Skeletal muscle cell (primary cell): ENCODE measurements around the gene RPL18.
"Not testable (repeated sequence)": the region's sequence is repeated elsewhere in the genome, so short reads cannot be mapped to it uniquely, and the experiment has no call there.

Experiments
- DNase-seq: peaks from one replicate; pipeline ENCODE4 v3.0.0-alpha.2; 2010; ENCODE audit warnings: low read depth
- H3K4me3 ChIP-seq: 2 replicates; pipeline ENCODE4 v1.5.1; 2011; ENCODE audit warnings: low read depth, mild to moderate bottlenecking, control low read depth, low read length, moderate library complexity

RPL18 gene

DNA sequence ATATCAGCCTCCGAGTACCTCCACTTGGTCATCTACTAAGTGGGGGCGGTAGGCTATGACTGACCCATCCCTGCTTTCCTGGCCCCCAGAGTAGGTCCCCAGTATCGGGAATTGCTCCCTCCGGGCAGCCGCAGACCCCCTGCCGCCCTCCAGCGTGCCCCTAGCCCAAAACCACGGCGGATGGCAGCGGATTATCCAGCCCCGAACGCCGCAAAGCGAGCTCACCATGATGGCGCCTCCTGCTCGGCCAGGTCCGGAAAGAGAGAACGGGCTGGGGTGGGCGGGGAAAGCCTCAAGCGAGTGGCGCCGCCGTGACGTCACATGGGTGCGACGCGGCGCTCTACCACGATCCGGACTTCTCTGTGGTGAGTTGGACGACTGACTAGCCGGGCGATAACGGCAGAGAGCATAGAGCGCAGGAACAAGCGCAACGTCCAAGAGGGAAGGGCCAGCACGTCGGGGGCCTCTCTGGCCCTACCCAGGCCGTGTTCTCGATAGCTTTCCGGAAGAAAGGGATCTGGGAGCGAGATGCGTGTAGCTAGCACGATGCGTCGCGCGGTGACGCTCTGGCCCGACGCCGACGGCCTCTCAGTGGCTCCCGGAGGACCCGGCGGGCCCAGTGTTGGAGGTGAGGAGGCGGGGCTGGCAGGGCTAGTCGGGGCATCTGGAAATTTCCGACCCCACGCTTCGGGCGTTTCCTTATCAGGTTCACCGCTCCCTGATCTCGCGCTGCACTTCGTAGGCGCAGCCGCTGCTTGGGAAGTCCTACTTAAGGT, at the start of gene RPL18, which contains the start of gene SPHK2:
RPL18 (minus strand) TSS at position 263 of the 776 bp plus-strand sequence; CDS start at position 228, 35 bp downstream.
SPHK2 (plus strand) TSS at position 591 of the 776 bp plus-strand sequence. CDS start 1,009 bp downstream, outside the sequence.
- H3K4me3 ChIP-seq = peak within 1 kb of the TSS; percentile 100
- DNase-seq = peak; percentile 100

DNA sequence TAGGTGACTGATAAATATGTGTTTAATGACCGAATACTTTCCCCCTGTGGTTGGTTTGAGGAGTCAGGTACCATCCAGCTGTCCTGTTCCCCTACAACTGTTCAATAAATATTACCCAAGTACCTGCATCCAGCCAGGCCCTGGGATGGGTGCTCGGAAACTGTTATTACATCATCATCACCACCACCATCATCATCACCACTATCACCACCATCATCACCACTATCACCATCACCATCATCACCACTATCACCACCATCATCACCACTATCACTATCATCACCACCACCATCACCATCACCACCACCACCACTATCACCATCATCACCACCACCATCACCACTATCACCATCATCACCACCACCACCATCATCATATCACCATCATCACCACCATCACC, 49.8 kb upstream of the RPL18 start:
- H3K4me3 ChIP-seq = no peak overlapping the region
- DNase-seq = no peak

DNA sequence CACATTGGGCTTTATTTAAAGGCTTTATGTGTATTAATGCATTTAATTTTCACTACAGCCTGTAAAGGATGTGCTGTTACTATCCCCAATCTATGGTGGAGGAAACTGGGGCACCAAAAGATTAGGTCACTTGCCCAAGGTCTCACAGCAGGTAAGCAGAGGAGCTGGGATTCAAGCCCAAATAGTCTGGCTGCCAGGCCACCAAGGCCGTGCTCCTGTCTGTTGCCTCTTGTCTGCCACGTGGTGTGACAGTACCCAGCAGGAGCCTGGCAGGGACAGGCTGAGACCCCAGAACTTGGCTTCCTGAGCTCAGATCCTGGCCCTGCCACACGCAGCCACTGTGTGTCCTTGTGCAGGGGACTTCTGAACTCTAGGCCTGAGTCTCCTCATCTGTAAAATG, 49.4 kb upstream of the RPL18 start:
- no peak for DNase-seq

DNA sequence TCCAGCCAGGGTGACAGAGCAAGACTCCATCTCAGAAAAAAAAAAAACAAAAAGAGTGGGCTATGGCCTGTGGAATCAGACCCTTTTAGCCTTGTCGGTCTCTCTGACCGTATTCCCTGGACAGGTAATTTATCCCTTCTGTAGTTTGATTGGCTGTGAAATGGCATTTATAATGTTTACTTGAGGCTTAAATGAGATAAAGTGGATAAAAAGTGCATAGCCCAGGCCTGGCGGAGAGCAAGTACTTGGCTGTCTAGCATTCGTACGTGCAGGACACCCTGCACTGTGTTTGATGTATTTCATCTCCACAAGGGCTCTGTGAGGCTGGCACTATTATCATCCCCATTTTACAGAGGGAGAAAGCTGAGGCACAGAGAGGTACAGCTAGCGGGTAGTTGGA, 46.8 kb upstream of the RPL18 start:
- DNase-seq = no peak

More for the DNA sequence above, 49.4 kb upstream of the RPL18 start:
- H3K4me3 ChIP-seq = no peak overlapping the region

DNA sequence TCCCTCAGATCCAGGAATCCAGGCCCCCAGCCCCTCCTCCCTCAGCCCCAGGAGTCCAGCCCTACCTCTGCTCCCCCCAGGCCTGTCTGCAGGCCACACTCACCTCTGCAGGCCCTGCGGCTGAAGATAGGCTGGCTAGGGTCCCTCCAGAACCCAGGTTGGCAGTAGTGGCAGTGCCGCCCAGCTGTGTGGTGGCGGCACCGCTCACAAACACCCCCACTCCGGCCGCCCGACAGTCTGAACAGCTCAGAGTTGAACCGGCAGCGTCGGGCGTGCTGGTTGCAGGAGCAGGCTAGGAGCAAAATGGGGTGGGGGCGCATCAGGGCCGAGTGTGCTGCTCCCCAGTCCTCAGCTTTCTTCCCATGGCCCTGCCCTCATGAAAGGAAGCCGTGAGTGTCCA, 45.5 kb upstream of the RPL18 start:
- no peak overlapping the region for H3K4me3 ChIP-seq
- DNase-seq = no peak

More for the DNA sequence above, 46.8 kb upstream of the RPL18 start:
- no peak overlapping the region for H3K4me3 ChIP-seq

DNA sequence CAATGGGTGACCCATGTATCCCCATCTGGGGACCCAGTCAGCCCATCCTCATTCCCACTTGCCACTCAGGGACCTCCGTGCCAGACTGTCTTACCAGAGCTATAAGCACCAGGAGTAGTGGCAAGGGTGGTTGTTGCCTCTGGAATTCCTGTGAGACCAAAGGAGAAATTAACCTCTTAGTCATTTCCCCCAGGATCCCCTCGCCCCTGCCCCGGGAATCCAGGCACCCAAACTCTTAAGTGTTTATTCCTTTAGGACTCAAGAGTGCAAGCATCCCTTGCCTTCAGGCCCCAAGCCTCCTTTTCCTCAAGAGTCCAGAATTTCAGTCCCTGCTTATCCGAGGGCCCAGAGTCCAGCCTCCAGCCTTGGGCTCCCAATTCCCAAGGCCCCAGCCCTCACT, 44.7 kb upstream of the RPL18 start:
- no peak for DNase-seq
- no peak overlapping the region for H3K4me3 ChIP-seq

DNA sequence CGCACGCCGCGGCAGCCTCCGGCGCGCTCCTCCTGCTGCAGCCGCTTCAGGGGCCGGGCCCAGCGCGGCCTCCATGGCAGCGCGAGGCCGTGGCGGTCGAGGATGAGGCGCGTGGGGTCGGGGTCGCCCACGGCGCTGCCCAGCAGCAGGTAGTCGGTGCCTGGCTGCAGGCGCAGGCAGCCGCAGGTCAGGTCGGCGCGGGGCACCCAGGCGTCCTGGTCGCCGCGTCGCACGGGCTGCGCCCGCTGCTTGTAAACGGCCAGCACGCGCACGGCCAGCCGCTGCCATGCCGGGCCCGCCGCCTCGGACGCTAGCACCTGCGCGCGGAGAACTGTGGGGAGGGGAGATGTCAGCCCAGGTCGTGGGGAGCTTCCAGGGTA, 42.7 kb upstream of the RPL18 start:
- no peak for DNase-seq
- no peak overlapping the region for H3K4me3 ChIP-seq

DNA sequence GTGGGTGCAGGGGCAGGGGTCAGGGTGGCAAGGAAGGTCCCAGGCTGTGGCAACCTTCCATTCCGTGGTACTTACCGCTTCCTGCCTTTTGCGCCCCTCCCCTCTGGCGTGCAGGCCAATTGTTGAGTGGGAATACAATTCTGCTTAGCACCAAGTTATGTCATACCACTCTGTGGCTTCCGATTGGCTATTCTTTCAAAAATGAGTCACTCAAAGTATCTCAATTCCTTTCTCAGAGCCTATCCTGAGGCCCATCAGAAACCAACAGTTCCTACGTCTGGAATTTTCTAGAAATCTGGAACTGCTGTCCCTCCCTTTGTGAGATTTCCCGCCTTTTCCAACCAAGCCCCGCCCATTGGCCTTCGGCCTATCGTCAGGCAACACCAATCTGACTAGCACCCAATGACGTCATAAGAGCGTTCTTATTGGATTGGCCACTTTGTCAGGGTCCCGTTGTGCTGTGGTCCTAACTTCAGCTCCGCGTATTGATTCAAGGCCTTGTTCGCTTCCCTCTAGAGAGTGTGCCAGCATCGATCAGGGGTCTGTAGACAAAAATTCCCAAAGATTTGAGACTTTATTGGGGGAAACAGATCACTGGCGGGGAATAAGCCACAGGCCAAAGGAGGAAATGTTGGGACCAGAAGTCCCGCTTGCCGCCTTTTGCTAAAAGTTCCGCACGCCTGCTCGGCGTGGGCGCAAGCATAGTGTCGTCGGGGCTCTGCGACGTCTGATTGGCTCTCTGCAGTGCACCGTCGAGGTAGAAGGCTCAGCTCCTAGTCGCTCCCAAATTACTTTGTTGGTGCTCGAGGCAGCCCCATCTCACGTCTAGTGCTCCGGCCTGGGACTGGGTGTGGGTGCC, 42.1 kb upstream of the RPL18 start:
- no peak overlapping the region for H3K4me3 ChIP-seq
- no peak for DNase-seq

DNA sequence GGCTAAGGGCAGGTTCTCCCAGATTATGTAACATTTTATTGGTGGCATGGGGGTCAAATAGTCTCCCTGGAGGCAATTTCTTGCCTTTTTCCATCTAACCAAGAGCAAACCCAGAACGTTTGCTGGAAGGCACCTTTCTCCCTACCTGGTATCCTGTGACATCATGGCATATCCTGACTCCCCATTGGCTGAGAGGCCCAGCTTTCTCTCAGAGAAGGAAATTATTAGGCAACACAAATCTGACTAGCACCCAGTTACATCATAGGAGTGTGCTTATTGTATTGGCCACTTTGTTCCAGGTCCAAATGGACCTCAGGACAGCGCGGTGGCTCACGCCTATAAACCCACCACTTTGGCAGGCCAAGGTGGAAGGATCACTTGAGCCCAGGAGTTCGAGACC, 40.8 kb upstream of the RPL18 start:
- DNase-seq = no peak
- H3K4me3 ChIP-seq = no peak overlapping the region

DNA sequence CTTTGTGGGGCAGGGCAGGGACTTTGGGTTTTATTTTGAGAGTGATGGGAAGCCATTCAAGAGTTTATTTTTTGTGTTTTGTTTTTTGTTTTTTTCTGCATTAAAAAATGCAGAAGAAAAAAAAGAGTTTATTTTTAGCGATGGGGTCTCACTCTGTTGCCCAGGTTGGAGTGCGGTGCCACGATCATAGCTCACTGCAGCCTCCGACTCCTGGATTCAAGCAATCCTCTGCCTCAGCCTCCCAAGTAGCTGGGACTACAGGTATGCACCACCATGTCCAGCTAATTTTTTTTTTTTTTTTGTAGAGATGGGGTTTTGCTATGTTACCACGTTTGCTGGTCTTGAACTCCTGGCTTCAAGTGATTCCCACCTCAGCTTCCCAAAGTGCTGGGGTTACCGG, 39.5 kb upstream of the RPL18 start:
- no peak overlapping the region for H3K4me3 ChIP-seq
- DNase-seq = no peak

DNA sequence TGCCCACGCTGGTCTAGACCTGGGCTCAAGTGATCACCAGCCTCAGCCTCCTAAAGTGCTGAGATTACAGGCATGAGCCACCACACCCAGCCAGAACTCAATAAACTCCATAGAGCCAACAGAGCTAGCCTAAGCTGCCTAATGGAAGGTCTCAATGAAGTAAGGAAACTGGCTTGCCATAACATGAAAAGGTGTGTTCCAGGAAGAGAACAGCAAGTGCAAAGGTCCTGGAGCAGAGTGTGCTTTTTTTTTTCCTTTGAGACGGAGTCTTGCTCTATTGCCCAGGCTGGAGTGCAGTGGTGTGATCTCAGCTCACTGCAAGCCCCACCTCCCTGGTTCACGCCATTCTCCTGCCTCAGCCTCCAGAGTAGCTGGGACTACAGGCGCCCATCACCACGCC, 38.9 kb upstream of the RPL18 start:
- H3K4me3 ChIP-seq, DNase-seq: not testable (repeated sequence)

DNA sequence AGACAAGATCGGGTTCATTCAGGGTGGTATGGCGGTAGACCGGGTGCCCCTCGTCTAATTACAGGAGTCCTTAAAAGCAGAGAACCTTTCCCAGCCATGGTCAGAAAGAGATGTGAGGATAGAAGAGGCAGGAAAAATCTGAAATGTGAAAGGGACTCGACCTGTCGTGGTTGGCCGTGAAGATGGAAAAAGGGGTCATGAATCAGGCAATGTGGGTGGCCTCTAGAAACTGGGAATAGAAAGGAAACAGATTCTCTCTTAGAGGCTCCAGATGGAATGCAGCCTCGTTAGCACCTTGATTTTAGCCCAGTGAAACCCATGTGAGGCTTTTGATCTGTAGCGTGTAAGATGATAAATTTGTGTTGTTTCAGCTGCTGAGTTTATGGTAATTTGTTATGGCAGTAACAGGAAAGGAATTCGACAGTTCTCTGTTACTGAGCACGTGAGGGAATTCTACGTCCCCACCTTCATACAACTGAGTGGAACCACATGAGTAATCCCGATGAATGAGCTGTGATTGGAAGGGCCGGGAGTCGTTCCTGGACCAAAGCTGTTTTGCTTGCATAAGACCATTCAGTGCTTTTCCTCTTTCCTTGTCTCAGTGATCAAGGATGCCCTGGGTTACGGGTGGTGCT, 38.0 kb upstream of the RPL18 start:
- no peak for DNase-seq
- no peak overlapping the region for H3K4me3 ChIP-seq

DNA sequence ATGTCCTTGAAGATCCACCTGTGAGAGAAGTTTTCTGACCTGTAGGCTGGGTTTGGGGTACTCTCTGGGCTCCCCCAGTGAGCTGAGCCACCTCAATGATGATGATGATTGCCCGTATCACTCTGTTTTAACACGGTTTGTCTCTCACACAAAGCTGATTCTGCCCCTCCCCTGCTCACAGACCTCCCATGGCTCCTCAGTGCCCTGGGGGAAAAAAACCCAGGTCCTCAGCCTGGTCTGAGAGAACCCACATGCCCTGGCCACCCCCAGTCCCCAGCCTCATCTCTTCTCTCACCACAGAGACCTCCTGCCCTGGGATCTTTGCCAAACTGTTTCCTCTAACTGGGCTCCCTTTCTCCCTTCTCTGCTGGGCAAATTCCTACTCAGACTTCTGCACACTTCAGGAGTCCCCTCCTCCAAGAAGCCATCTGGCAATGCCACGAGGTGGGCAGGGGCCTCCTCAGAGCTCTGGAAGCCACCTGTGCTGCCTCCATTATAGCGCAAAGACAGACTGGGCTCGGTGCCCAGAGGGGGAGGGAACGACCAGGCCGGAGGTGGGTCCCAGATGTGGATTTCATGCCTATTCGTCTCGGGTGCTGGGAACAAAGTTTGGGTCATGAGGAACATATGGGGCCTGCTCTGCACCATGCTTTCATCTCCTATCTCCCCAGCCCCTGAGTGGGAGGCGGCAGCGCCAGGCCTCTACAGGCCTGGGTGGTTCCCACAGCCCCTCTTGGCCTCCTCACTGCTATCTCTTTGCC, 35.5 kb upstream of the RPL18 start:
- DNase-seq = no peak
- H3K4me3 ChIP-seq = no peak overlapping the region

DNA sequence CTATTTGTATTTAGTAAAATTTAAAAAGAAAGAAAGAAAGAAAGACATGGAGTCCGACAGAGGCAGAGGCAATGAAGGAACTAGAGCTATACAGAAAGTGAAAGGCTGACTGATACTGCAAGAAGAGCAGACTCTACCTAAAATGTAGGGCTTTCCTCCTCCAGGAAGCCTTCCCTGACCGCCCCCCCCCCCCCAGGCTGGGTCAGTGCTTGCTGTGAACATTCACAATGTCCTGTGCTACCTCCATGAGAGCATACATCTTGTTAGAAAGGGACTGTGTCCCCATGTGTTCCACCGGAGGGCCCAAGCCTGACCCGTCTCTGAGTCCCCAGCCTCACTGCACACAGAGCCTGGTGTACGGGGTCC, 32.7 kb upstream of the RPL18 start:
- no peak for DNase-seq
- H3K4me3 ChIP-seq = no peak overlapping the region

DNA sequence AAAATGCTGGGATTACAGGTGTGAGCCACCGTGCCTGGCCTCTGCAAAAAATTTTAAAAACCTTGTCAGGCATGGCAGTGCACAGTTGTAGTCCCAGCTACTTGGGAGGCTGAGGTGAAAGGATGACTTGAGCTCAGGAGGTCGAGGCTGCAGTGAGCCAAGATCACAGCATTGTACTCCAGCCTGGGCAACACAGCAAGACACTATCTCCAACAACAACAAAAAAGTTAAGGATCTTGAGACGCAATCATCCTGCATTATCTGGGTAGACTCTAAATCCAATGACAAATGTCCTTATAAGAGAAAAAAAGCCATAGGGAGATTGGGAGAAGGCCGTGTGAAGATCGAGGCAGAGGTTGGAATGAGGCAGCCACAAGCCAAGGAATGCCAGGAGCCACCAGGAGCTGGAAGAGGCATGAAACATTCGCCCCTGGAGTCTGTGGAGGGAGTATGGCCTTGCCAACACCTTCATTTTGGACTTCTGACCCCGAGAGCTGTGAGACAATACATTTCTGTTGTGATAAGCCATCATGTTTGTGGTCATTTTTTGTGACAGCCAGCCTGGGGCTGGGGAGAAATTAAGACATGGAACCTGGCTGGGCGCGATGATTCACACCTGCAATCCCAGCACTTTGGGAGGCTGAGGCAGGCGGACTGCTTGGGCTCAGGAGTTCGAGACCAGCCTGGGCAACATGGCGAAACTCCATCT, 32.1 kb upstream of the RPL18 start:
- H3K4me3 ChIP-seq = no peak overlapping the region
- DNase-seq = no peak

DNA sequence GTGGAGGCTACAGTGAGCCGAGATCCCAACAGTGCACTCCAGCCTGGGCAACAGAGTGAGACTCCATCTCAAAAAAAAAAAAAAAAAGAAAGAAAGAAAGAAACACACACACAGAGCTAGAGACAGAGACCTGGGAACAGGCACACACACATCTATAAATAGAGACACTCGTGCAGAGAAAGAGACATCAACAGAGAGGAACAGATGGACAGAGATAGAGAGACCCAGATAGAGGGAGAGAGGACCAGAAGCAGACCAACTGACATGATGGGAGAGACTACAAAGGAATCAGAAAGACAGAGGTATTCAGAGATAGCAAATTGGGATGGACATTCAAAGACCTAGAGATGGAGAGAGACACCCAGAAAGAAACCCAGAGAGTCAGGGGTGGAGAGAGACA, 29.2 kb upstream of the RPL18 start:
- no peak for DNase-seq

DNA sequence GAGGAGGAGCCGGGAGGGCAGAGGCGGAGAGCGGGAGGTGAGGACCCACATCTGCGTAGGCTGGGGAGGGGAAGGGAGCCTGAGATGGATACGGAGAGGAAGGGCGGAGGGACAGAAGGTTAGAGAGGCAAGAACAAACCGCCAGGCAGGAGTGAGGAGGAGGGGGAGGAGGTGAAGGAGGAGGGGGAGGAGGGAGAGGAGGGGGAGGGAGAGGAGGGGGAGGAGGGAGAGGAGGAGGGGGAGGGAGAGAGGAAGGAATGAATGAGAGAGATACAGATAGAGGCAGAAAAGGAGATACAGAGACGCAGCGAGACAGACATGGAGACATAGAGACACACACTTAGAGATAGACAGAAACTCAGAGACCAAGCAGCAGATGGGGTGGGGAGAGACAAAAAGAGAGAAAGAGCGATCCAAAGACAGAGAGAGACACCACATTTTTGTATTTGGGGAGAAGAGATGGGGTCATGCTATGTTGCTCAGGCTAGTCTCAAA, 27.8 kb upstream of the RPL18 start:
- no peak for DNase-seq
- H3K4me3 ChIP-seq = peak overlapping the region; percentile 55

More for the DNA sequence above, 29.2 kb upstream of the RPL18 start:
- no peak overlapping the region for H3K4me3 ChIP-seq

DNA sequence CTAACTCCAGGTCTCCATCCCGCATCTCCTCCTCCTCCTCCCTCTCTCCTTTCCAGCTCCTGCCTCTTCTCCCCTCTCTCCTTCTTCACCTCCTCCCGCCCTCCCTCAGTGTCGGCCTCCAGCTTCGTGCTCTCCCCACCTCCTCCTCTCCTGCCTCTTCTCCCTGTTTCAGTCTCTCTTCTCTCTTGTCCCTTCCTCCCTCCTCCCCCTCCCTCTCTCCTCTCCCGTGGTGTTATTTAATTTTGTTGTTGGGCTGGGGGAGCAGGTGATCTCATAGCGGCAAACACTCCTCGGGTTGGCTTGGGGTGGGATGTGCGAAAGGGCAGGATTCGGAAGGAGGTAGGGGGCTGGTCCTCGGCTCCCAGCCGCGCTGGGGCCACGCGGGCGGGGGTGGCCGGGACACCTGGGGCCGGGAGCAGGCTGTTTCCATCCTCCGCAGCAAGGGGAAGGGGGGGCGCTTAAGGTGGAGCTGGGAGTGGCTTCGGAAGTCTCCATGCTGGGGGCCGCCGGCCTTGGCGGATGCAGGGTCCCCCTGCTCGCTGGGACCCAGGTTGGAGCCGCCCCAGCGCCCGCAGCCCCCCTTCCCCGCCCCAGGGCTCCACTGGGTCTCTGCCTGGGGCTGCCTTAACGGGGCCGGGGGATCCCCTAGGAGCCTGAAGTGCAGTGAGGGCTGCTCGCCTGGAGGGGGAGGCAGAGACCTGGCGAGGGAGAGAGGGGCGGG, 27.2 kb upstream of the RPL18 start, which contains the start of gene CA11:
CA11 (minus strand) TSS at position 187 of the 721 bp plus-strand sequence. CDS start 555 bp downstream, outside the sequence.
- no peak for DNase-seq
- H3K4me3 ChIP-seq = peak within 1 kb of the TSS; percentile 55
